Frontal cortex (tissue), 4 donors: ENCODE data around the gene KLF6. TPM values are rescaled to one million over a fixed set of nuclear protein-coding genes. Genes with fewer than 3 reads are reported as not detected.

Source experiments
- DNase-seq, 2 donors: peaks; one replicate each; pipeline ENCODE4 v3.0.0; 2012; ENCODE audit warnings: low spot score in 2 of 2
- FAIRE-seq: peaks from 2 replicates; lab custom pipeline; 2012; peaks lifted over from hg19 to GRCh38; lab: Jason Lieb, UNC
- total RNA-seq: library from RNA; depleted of rRNA; stranded (reverse); fragments of >200 nt; gene quantifications from one replicate; pipeline ENCODE4 v1.2.3, GENCODE V29; 2014
- donor health status: control.
- donor health status: control.
- donor health status: control.

Gene KLF6
- total RNA-seq, 1 donor from 2014 or later, result 67.3 TPM

- DNase-seq (no peak), FAIRE-seq (no peak)
Measured at GRCh38 chr10:3791974-3792633, 7.1 kb upstream of the KLF6 start.

- no peak for FAIRE-seq
- DNase-seq, result no peak
Measured at GRCh38 chr10:3790858-3791257, 5.8 kb upstream of the KLF6 start.

GRCh38 chr10:3790272-3790671 is 5.3 kb upstream of the KLF6 start:
- FAIRE-seq (no peak), DNase-seq (no peak)

- DNase-seq, result no peak
- no peak for FAIRE-seq
Measured at GRCh38 chr10:3789621-3790020, 4.6 kb upstream of the KLF6 start.

GRCh38 chr10:3787816-3788215 is 2.8 kb upstream of the KLF6 start:
- no peak for FAIRE-seq
- no peak for DNase-seq

GRCh38 chr10:3787016-3787400 is 2.0 kb upstream of the KLF6 start:
- FAIRE-seq, result no peak
- no peak for DNase-seq

GRCh38 chr10:3786295-3787015 is 1.4 kb upstream of the KLF6 start:
- DNase-seq, result no peak
- FAIRE-seq, result no peak

- FAIRE-seq, result no peak
- peak in 1 of 2 donors; percentile 44 for DNase-seq
Measured at GRCh38 chr10:3785851-3786271, 852 bp upstream of the KLF6 start.

- DNase-seq (peak; percentile 98), FAIRE-seq (no peak)
Measured at GRCh38 chr10:3785251-3785850, 342 bp upstream of the KLF6 start.

- DNase-seq, result peak in 1 of 2 donors; percentile 42
- no peak for FAIRE-seq
Measured at GRCh38 chr10:3783682-3784432, 1.2 kb downstream of the KLF6 start.

GRCh38 chr10:3783316-3783681 is 1.7 kb downstream of the KLF6 start:
- peak in 1 of 2 donors; percentile 50 for DNase-seq
- FAIRE-seq, result no peak

GRCh38 chr10:3782451-3783315 is 2.3 kb downstream of the KLF6 start:
- FAIRE-seq, result no peak
- peak; percentile 76 to 78 for DNase-seq

GRCh38 chr10:3782146-3782450 is 2.9 kb downstream of the KLF6 start:
- FAIRE-seq, result no peak
- peak in 1 of 2 donors; percentile 31 for DNase-seq

GRCh38 chr10:3781468-3782145 is 3.4 kb downstream of the KLF6 start:
- DNase-seq, result no peak
- FAIRE-seq, result no peak

- DNase-seq, result no peak
- no peak for FAIRE-seq
Measured at GRCh38 chr10:3780771-3781467, 4.1 kb downstream of the KLF6 start.

GRCh38 chr10:3780021-3780770 is 4.8 kb downstream of the KLF6 start:
- no peak for FAIRE-seq
- no peak for DNase-seq

GRCh38 chr10:3779158-3779741 is 5.8 kb downstream of the KLF6 start:
- no peak for DNase-seq
- no peak for FAIRE-seq
